Measurements from ENCODE around the gene SFTPB. TPM values are rescaled to one million over a fixed set of nuclear protein-coding genes. Genes with fewer than 3 reads are reported as not detected.
"Not testable (repeated sequence)": the region's sequence is repeated elsewhere in the genome, so short reads cannot be mapped to it uniquely, and the experiment has no call there.

Gene SFTPB
- total RNA-seq, 1 donor from 2014 or later: not detected

DNA sequence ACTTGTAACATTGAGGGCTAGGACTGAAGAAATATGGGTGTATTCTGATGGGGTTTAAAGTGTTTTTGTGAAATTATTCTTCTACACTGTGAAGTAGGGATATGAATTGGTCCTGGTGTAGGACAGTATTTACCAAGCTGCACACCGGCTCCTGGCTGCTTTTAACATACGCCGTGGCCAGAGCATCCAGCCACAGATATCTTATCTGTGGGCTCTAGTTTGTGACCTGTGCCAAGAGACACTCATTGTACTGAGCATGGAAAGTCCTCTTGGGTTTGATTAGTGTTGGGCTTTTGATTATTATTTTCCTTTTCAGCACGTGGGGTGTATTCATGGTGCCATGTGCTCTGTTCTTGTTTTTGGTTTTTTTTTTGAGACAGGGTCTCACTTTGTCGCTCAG lies 44.0 kb downstream of the SFTPB start:
- Mint-ChIP-seq H3K4me3 (no peak overlapping the region), H3K9me3 (no peaks in the 10 kb centered on the region), H3K36me3 (ENCODE audit: low read depth) (peaks cover 47% of the 10 kb centered on the region), H3K27me3 (ENCODE audit: insufficient read depth) (no peaks in the 10 kb centered on the region), H3K4me1 (ENCODE audit: low read depth) (peaks cover 18% of the 10 kb centered on the region), H3K27ac (no peak overlapping the region)
- no peak for DNase-seq (ENCODE audit: low spot score)
- intact Hi-C loops (cut with micrococcal nuclease): no loop called here

DNA sequence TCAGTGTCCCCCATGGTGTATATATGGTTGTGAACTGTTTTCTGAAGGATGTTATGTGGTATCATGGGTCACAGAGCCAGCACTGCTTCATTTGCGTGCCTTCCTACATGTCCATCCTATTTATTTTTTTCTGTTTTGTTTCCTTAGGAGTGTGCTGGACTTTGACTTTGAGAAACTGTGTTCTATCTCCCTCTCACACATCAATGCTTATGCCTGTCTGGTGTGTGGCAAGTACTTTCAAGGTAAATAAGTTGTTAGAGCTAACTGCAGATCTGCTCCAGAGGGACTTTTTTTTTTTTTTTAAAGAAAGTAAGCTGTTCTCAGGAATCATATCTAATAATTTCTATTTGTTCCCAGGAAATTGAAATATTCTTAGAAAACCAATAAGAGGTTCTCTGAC lies 46.7 kb downstream of the SFTPB start:
- intact Hi-C loops (cut with micrococcal nuclease): no loop called here
- no peaks in the 10 kb centered on the region for H3K9me3 Mint-ChIP-seq
- H3K27ac Mint-ChIP-seq: no peak overlapping the region
- H3K27me3 Mint-ChIP-seq (ENCODE audit: insufficient read depth): no peaks in the 10 kb centered on the region
- peaks cover 43% of the 10 kb centered on the region for H3K36me3 Mint-ChIP-seq (ENCODE audit: low read depth)
- peaks cover 14% of the 10 kb centered on the region for H3K4me1 Mint-ChIP-seq (ENCODE audit: low read depth)
- H3K4me3 Mint-ChIP-seq: no peak overlapping the region
- no peak for DNase-seq (ENCODE audit: low spot score)

- Mint-ChIP-seq H3K27me3 (ENCODE audit: insufficient read depth) (no peaks in the 10 kb centered on the region), H3K9me3 (no peaks in the 10 kb centered on the region), H3K4me1 (ENCODE audit: low read depth) (peaks cover 14% of the 10 kb centered on the region), H3K27ac (no peak overlapping the region), H3K4me3 (no peak overlapping the region), H3K36me3 (ENCODE audit: low read depth) (peaks cover 34% of the 10 kb centered on the region)
- intact Hi-C loops (cut with micrococcal nuclease): loop anchor here (5.0 to 10.0 kb wide), 2 partner anchors 578 to 825 kb away; partner anchors contain the start of genes IMMT, KDM3A and MRPL35
- DNase-seq (ENCODE audit: low spot score): no peak
Measured at GRCh38 chr2:85619617-85620016, 48.4 kb downstream of the SFTPB start.

DNA sequence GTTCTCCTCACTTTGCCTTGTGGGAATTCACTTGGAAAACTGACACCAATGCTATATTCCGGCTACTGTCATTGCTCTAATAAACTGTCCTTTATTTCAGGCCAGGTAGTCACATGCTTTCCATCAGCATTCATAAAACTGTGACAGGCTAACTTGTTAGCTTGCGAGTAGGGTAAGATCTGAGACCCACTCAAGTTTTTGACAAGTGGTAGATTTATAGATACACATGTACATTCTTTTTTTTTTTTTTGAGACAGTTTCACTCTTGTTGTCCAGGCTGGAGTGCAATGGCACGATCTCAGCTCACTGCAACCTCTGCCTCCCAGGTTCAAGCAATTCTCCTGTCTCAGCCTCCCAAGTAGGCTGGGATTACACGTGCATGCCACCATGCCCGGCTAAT lies 50.3 kb downstream of the SFTPB start:
- Mint-ChIP-seq H3K27ac (peak overlapping the region; percentile 40), H3K4me3 (peak overlapping the region; percentile 96), H3K4me1 (ENCODE audit: low read depth) (peaks cover 14% of the 10 kb centered on the region), H3K36me3 (ENCODE audit: low read depth) (peaks cover 20% of the 10 kb centered on the region)
- intact Hi-C loops (cut with micrococcal nuclease): loop anchor here (2.0 to 10.0 kb wide), 5 partner anchors 57 to 827 kb away; partner anchors contain the start of genes GGCX, IMMT, KDM3A and MAT2A
- not testable (repeated sequence) for H3K9me3 Mint-ChIP-seq; H3K27me3 Mint-ChIP-seq (ENCODE audit: insufficient read depth); DNase-seq (ENCODE audit: low spot score)

DNA sequence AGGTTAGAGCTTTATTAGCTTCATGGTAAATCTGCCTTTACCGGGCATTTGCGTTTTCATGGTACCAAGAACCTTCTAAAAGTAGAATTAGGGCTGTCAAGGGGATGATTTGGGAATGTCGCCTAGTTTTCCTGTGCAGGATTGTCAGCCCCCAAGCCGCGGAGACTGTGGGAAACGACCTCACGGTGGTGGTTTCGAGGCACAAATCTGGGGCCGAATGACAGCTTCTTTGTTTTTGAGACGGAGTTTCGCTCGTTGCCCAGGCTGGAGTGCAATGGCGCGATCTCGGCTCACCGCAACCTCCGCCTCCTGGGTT lies 52.6 kb downstream of the SFTPB start:
- no peak for DNase-seq (ENCODE audit: low spot score)
- H3K27me3 Mint-ChIP-seq (ENCODE audit: insufficient read depth): no peaks in the 10 kb centered on the region
- H3K4me1 Mint-ChIP-seq (ENCODE audit: low read depth): peaks cover 17% of the 10 kb centered on the region
- intact Hi-C loops (cut with micrococcal nuclease): loop anchor here (5.0 to 10.0 kb wide), 2 partner anchors 582 to 829 kb away; partner anchors contain the start of genes IMMT, KDM3A and MRPL35
- peaks cover 15% of the 10 kb centered on the region for H3K36me3 Mint-ChIP-seq (ENCODE audit: low read depth)
- no peak overlapping the region for H3K27ac Mint-ChIP-seq
- H3K4me3 Mint-ChIP-seq: peak overlapping the region; percentile 96
- no peaks in the 10 kb centered on the region for H3K9me3 Mint-ChIP-seq

- Mint-ChIP-seq H3K4me3 (peak overlapping the region; percentile 96), H3K4me1 (ENCODE audit: low read depth) (peaks cover 21% of the 10 kb centered on the region), H3K36me3 (ENCODE audit: low read depth) (peaks cover 18% of the 10 kb centered on the region), H3K27ac (peak overlapping the region; percentile 48)
- not testable (repeated sequence) for H3K27me3 Mint-ChIP-seq (ENCODE audit: insufficient read depth); DNase-seq (ENCODE audit: low spot score); H3K9me3 Mint-ChIP-seq
- intact Hi-C loops (cut with micrococcal nuclease): loop anchor here (5.0 to 10.0 kb wide), 2 partner anchors 583 to 830 kb away; partner anchors contain the start of genes IMMT, KDM3A and MRPL35
Measured at GRCh38 chr2:85614757-85615156, 53.2 kb downstream of the SFTPB start.

DNA sequence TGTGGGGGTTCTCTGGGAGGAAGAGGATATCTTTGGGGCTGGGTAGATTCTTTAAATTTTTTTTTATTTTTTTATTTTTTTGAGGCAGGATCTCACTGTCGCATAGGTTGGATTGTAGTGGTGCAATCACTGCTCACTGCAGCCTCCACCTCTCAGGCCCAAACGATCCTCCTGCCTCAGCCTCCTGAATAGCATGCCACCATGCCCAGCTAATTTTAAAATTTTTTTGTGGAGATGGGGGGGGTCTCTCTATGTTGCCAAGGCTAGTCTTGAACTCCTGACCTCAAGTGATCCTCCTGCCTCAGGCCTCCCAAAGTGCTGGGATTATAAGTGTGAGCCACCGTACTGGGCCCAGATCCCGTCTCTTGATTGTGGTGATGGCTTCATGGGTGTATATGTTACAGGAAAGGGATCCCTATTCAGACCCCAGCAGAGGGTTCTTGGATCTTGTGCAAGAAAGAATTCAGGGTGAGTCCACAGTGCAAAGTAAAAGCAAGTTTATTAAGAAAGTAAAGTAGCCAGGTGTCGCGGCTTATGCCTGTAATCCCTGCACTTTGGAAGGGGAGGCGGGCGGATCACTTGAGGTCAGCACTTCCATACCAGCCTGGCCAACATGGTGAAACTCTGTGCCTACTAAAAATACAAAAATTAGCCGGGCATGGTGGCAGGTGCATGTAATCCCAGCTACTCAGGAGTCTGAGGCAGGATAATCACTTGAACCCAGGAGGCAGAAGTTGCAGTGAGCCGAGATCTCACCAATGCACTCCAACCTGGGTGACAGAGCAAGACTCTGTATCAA lies 54.1 kb downstream of the SFTPB start:
- H3K4me3 Mint-ChIP-seq: peak overlapping the region; percentile 25
- peaks cover 16% of the 10 kb centered on the region for H3K4me1 Mint-ChIP-seq (ENCODE audit: low read depth)
- no peak for DNase-seq (ENCODE audit: low spot score)
- no peak overlapping the region for H3K27ac Mint-ChIP-seq
- H3K27me3 Mint-ChIP-seq (ENCODE audit: insufficient read depth): no peaks in the 10 kb centered on the region
- no peaks in the 10 kb centered on the region for H3K9me3 Mint-ChIP-seq
- peaks cover 14% of the 10 kb centered on the region for H3K36me3 Mint-ChIP-seq (ENCODE audit: low read depth)
- intact Hi-C loops (cut with micrococcal nuclease): loop anchor here (10.0 kb wide), 1 partner anchor 831 kb away; the partner anchor contains the start of gene KDM3A

DNA sequence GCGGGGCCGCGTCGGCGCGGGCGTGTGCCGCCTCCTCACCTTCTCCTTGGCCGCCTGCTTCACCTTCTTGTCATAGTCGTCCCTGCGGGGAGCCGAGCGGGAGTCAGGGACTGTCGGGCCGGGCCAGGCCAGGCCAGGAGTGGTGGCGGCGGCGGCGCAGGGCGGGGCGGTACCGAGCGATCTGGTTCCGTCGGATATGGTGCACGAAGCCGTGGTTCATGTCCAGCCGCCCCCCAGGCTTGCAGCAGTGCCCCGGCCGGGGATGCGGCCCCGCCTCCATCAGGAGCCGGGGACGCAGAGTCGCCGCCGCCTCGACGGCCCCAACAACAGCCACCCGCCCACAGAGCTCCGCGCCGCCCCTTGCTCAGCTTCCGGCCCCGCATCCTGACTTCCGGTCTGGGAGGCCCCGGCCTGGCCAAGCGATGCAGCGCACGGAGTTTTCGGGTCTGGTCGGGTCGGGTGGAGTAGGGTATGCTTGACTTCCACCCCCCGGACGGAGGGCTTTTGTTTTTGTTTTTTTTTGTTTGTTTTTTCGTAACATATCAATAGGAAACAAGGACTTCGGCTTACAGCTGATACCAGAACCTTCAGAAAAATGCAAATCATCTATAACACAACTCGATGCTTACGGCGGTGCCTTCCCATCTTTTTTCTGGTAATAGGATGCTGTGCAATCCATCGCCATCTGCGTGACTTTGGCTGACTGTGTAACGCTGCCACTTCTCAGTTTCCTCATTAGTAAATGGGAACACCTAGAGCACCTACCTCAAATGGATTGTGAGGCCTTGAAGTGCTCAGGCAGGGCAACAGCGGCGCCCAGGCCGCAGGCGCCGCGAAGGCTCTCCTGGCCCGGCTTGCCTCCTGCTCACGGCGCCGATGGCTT lies 56.1 kb downstream of the SFTPB start, which contains the start of gene C2orf68:
C2orf68 (minus strand) TSS at position 362 of the 883 bp plus-strand sequence; CDS start at position 280, 82 bp downstream.
- DNase-seq (ENCODE audit: low spot score): peak; percentile 86
- Mint-ChIP-seq H3K4me3 (peak within 1 kb of the TSS; percentile 98), H3K9me3 (no peaks in the 10 kb centered on the region), H3K27me3 (ENCODE audit: insufficient read depth) (no peaks in the 10 kb centered on the region), H3K36me3 (ENCODE audit: low read depth) (peaks cover 19% of the 10 kb centered on the region), H3K4me1 (ENCODE audit: low read depth) (peaks cover 12% of the 10 kb centered on the region), H3K27ac (peak within 1 kb of the TSS; percentile 89)
- intact Hi-C loops (cut with micrococcal nuclease): loop anchor here (1.0 to 10.0 kb wide), 4 partner anchors 10 to 833 kb away; partner anchors contain the start of genes KDM3A, POLR1A, RNF181 and TMEM150A

GRCh38 chr2:85611217-85611704 lies 56.7 kb downstream of the SFTPB start:
- Mint-ChIP-seq H3K27me3 (ENCODE audit: insufficient read depth) (no peaks in the 10 kb centered on the region), H3K4me1 (ENCODE audit: low read depth) (peaks cover 12% of the 10 kb centered on the region), H3K27ac (peak overlapping the region; percentile 89), H3K4me3 (peak overlapping the region; percentile 98), H3K36me3 (ENCODE audit: low read depth) (peaks cover 22% of the 10 kb centered on the region), H3K9me3 (no peaks in the 10 kb centered on the region)
- intact Hi-C loops (cut with micrococcal nuclease): loop anchor here (1.0 to 10.0 kb wide), 2 partner anchors 9 to 834 kb away; partner anchors contain the start of genes KDM3A and TMEM150A
- no peak for DNase-seq (ENCODE audit: low spot score)

Other genes with a start within 250 kb of the SFTPB start
- 0.34 and 0.70 TPM in 2 replicates for gene SH2D6, start 249.5 kb downstream of the SFTPB start, total RNA-seq
- 461 and 480 TPM in 2 replicates for gene MAT2A, start 129.0 kb downstream of the SFTPB start, total RNA-seq
- gene GGCX, start 106.7 kb downstream of the SFTPB start, total RNA-seq: 26.2 and 28.3 TPM in 2 replicates
- gene VAMP8, start 90.6 kb downstream of the SFTPB start, total RNA-seq: 86.1 and 89.6 TPM in 2 replicates
- gene VAMP5, start 83.8 kb downstream of the SFTPB start, total RNA-seq: 31.7 and 40.0 TPM in 2 replicates
- gene RNF181, start 72.5 kb downstream of the SFTPB start, total RNA-seq: 111 and 116 TPM in 2 replicates
- gene TMEM150A, start 65.5 kb downstream of the SFTPB start, total RNA-seq: 7.0 and 8.9 TPM in 2 replicates
- 36.3 and 36.7 TPM in 2 replicates for gene C2orf68, start 56.1 kb downstream of the SFTPB start, total RNA-seq
- 90.2 and 93.1 TPM in 2 replicates for gene USP39, start 52.0 kb downstream of the SFTPB start, total RNA-seq
- gene GNLY, start 26.2 kb upstream of the SFTPB start, total RNA-seq: 141 and 152 TPM in 2 replicates
- gene ATOH8, start 85.8 kb upstream of the SFTPB start, total RNA-seq: 0.29 and 0.47 TPM in 2 replicates
- 17.4 and 18.9 TPM in 2 replicates for gene ST3GAL5, start 220.8 kb upstream of the SFTPB start, total RNA-seq

Data from activated T-helper 1 cell treated with anti-CD3 and anti-CD28 coated beads, Interleukin-12 subunit alpha, Interleukin-12 subunit beta, Interleukin-2, Interleukin-4 antibody, amounts not matched to agents 30 ng/mL and 10 ng/mL and 1 ng/mL, durations not matched to agents 14 hours and 24 hours and 36 hours (primary cell).